NCI-H82 treated with DMSO at 0.1 percent for 48 hours (cell line): Measurements from ENCODE around the gene PEX6.
"Not testable (repeated sequence)": the region's sequence is repeated elsewhere in the genome, so short reads cannot be mapped to it uniquely, and the experiment has no call there.

Source experiments
- DNase-seq: peaks from one replicate; lab custom pipeline; 2025; ENCODE audit not compliant: unreplicated experiment; lab: John Stamatoyannopoulos, UW

PEX6 gene

DNA sequence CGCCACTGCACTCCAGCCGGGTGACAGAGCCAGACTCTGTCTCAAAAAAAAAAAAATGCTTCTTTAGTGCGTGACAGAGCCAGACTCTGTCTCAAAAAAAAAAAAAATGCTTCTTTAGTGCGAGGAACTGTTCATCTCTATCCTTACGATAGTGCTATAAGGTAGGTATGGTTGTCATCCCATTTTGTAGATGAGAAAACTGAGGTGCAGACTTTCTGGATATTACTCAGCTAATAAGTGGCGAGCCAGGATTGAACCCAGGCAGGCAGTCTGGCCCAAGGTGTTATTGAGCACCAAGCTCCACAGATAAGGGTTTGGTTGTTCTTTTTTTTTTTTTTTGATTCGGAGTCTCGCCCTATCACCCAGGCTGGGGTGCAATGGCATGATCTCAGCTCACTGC, 22.9 kb upstream of the PEX6 start:
- no peak for DNase-seq

- DNase-seq, result not testable (repeated sequence)
Measured at GRCh38 chr6:42998205-42998604, 19.2 kb upstream of the PEX6 start.

DNA sequence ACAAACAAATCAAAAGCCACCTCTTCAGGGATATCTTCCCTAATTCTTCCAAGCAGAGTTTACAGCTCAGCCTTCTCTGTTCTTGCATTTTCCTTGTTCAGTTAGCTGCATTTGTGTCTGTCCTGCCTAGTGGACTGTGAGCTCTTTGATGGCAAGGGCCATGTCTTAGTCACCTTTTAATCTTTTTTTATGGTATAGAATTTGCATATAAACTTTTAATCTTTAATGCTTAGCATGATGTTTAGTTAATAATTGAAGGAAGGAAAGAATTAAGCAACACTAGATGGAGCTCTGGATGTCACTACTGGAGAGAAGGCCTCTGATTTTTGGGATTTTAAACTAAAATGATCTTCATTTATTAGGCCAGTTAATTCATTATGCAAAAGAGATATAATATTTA, 17.5 kb upstream of the PEX6 start:
- DNase-seq, result no peak

DNA sequence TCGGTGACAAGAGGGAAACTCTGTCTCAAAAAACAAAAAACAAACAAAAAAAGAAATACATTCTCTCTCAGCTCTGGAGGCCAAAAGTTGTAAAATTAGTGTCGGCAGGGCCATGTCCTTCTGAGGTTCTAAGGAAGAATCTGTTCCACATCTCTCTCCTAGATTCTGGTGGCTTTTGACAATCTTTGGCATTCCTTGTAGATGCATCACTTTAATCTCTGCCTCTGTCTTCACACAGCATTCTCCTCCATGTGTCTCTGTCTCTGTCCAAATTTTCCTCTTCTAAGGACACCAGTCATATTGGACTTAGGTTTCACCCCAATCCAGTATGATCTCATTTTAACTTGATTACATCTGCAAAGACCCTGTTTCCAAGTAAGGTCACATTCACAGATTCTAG, 14.5 kb upstream of the PEX6 start:
- DNase-seq, result no peak

GRCh38 chr6:42989923-42990322, 10.9 kb upstream of the PEX6 start:
- DNase-seq, result no peak

- no peak for DNase-seq
Measured at GRCh38 chr6:42988486-42989020, 9.6 kb upstream of the PEX6 start.

DNA sequence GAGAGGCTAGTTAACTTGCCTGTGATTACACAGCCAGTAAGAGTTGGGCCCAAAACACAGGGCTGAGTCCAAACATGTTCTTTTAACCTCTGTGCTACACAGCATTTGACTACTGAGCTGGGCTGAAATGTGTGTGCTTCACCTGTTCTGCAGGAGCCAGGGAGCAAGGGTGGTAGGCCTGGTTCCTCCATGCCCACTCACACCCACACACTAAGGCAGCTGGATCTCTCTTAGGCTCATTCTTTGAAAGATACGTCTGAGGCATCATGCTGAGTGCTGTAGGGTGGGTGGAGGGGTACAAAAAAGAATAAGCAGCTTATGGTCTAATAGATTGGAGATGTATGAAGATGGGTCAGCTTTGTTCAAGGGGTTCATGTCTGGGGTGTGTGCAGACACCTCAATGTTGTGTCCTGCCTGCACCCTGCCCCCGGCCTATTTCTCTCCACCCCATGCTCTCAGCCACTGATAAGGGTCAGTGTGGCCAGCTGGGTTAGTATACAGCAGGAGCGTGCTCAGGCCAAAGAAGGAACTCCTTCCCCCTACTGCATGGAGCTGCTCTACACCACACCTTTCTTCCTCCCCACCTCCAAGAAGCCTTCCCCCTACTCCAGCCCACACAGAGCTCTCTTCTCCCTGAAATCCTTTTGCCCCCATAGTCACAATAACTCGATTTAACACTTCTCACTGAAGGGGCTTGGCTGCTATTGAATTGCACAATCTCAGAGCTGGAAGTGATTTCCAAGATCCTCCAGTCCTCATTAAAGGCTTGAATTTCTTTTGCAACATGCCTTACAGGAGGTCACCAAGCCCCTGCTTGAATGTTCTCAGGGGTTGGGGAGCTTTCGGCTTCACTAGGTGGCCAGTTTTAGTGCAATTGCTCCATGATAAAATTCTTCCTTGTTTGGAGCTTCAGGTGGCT, 8.8 kb upstream of the PEX6 start:
- no peak for DNase-seq

- DNase-seq, result no peak
Measured at GRCh38 chr6:42984924-42985475, 6.0 kb upstream of the PEX6 start.

- peak; percentile 99 for DNase-seq
Measured at GRCh38 chr6:42984001-42984923, 5.3 kb upstream of the PEX6 start, which contains the start of gene PPP2R5D. TSS of gene PPP2R5D (plus strand) at chr6:42984570. CDS start at chr6:42984678, 108 bp downstream.

GRCh38 chr6:42981836-42982235, 2.9 kb upstream of the PEX6 start:
- DNase-seq, result no peak

DNA sequence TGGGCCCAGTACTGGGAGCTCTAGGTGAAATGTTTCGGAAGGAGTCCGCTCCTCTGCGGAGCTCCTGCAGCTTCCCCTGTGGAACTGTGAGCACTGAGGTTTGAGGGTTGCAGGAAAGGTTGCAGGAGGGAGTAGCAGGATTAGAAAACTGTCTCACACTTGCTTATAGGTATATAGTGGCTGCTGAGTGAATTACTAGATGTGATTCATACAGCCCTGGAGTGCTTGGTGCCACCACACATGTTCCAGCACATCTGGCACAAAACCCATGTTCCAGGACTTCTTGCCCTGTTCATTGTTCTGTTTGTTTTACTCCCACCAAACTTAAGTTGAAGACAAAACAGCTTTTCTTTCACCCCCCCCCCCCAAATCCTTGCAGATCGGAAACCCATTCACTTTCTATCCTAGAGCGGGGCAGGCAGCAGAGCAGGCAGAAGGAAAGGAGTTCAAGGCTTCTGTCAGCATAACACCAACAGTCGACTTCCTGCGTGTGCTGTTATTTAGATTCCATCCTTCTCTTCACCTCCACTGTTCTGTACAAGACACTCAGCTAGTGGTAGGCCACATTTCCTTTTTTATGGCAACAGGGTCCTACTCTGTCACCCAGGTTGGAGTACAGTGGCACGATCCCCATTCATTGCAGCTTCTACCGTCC, 669 bp upstream of the PEX6 start:
- no peak for DNase-seq

DNA sequence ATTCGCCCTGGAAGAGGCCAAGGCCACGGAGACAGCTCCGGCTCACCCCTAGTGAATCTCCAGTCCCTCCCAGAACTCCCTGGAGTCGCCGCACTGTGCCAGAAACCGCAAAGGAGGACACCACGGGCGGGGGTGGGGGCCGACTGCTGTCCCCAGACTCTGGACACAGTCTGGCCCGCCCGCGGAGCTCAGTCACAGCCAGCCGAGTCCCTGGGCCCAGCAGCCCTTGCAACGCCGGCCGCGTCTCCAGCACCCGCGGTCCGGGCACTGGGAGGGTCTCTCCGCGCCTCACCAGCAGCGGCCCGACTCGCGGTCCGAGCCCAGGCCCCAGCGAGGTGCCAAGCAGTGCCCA, 518 bp downstream of the PEX6 start:
- DNase-seq, result no peak

GRCh38 chr6:42974919-42975505, 4.0 kb downstream of the PEX6 start:
- peak; percentile 19 for DNase-seq

- no peak for DNase-seq
Measured at GRCh38 chr6:42973926-42974325, 5.1 kb downstream of the PEX6 start.

DNA sequence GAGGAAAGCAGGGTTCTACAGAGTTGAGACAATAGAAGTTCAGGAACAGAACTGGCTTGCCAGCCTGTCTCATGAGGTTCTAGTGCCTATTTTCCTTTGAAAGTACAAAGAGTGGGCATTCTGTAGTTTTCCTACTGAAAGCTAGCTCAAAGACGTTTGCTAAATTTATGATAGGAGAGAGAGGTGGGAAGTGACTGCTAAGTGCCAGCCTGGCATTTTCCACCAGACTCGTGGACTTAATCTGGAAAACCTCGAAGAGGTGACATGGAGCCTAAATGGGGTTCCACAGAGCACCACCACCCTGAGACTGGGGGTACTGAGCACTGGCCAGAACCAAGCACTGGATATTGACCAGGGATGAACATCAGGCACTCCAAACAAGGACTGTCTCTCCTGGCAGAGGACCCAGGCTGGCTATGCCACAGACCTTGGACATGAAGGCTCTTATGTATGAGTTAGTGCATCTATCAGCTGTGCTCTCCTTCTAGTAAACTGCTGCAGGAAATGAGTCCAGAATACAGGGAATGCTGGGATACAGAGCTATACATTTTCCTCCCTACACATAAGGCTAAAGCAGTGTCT, 7.1 kb downstream of the PEX6 start:
- no peak for DNase-seq

- DNase-seq, result no peak
Measured at GRCh38 chr6:42970871-42971612, 7.9 kb downstream of the PEX6 start.

- DNase-seq, result no peak
Measured at GRCh38 chr6:42969934-42970333, 9.0 kb downstream of the PEX6 start.

- no peak for DNase-seq
Measured at GRCh38 chr6:42969431-42969830, 9.6 kb downstream of the PEX6 start.

GRCh38 chr6:42968783-42969182, 10.2 kb downstream of the PEX6 start:
- DNase-seq, result no peak
